Stimulated activated naive CD8-positive, alpha-beta T cell treated with anti-CD3 and anti-CD28 coated beads, Interleukin-15, Interleukin-2, amounts not matched to agents 100 U/mL and 50 U/mL, for 24 hours (primary cell): ENCODE results near the gene RABL6.
A peak's percentile ranks its signal among the peaks of the same experiment; 100 is the strongest.
"Not testable (repeated sequence)": the region's sequence is repeated elsewhere in the genome, so short reads cannot be mapped to it uniquely, and the experiment has no call there.

Experiments
- ATAC-seq: fragments of 150-1000 bp; cut with Tn5 transposase; one replicate; pipeline ENCODE4 v1.10.0; 2021
- DNase-seq: peaks from one replicate; pipeline ENCODE4 v3.0.0; 2021

Gene RABL6

GRCh38 chr9:136775191-136775590 is 32.6 kb upstream of the RABL6 start:
- DNase-seq (no peak), ATAC-seq (no peak)

DNA sequence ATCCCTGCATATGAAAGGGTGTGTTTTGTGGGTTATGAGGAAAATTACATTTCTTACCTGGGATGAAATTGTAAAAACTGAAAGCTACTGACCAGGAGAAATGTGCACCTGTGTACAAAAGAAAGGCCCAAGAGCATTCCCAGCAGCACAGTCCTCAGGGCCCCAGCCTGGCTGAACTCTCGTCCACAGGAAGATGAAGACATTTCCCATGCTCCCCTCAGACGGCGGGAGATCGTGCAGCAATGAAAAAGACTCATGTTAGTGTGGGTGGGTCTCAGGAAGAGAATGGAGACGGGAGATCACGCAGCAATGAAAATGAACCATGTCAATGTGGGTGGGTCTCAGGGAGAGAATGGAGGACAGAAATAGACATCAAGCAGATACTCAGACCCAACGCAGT is 30.8 kb upstream of the RABL6 start:
- ATAC-seq (no peak), DNase-seq (no peak)

DNA sequence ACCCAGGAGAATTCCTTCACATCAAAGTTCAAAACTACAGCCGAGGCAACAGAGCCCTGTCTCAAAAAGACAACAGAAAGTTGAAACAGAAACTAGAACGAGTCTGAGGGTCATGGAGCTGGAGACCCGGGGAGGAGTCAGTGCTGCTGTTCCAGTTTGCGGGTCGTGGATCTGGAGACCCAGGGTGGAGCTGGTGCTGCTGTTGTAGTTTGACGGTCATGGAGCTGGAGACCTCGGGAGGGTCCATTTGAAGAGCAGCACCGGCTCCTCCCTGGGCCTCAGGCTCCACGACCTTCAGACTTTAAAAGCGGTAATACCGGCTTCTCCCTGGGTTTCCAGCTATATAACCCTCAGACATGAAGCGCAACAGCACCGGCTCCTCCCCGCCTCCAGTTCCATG is 30.4 kb upstream of the RABL6 start:
- no peak for ATAC-seq
- DNase-seq: no peak

DNA sequence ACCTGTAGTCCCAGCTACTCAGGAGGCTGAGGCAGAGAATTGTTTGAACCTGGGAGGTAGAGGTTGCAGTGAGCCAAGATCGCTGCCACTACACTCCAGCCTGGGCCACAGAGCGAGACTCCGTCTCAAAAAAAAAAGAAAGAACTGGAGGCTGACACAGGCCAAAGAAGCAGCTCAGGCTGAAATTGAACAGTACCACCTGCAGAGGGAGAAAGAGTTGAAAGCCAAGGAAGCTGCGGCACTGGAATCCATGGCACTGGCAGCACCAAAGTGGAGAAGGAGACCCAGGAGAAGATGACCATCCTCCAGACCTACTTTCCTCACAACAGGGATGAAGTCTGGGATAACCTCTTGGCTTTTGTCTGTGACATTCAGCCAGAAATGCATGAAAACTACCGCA is 27.9 kb upstream of the RABL6 start:
- ATAC-seq: no peak
- DNase-seq: no peak

DNA sequence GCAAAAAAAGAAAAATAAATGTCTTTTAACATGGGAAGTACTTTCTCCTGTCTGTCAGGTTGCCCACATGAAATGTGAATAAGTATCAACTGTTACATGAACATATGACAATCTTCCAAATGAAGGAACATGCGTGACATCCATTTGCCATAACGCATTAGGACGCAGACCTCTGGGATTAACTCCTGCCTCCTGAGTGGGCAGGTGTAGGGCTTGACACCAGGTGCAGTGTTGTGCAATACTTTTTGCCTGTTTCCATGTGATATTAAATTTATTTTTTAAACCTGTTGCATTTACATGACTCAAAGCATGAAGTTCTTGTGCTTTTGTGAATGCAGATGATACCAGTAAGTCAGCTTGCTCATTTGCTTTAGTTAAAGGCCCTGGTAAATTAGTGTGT is 25.3 kb upstream of the RABL6 start:
- ATAC-seq: no peak
- no peak for DNase-seq

- no peak for DNase-seq
- ATAC-seq: no peak
Observed at GRCh38 chr9:136784249-136784996, 23.3 kb upstream of the RABL6 start.

DNA sequence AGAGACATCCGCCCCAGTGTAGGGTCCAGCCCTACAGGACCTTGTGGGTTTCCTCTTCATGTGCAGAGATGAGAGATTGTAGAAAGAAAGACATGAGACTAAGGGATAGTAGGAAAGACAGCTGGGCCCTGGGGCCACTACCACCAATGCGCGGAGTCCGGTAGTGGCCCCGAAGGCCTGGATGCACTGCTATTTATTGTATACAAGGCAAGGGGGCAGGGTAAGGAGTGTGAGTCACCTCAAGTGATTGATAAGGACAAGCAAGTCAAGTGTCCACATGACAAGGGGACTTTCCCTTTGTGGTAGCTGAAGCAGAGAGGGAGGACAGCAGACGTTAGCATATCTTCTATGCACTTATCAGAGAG is 22.8 kb upstream of the RABL6 start:
- peak; percentile 23 for ATAC-seq

GRCh38 chr9:136785565-136786355 is 22.0 kb upstream of the RABL6 start:
- DNase-seq, ATAC-seq: not testable (repeated sequence)

More for the DNA sequence above, 22.8 kb upstream of the RABL6 start:
- DNase-seq: no peak

GRCh38 chr9:136786451-136786850 is 21.3 kb upstream of the RABL6 start:
- DNase-seq (no peak), ATAC-seq (no peak)

- not testable (repeated sequence) for ATAC-seq, DNase-seq
Observed at GRCh38 chr9:136786983-136787382, 20.8 kb upstream of the RABL6 start.

DNA sequence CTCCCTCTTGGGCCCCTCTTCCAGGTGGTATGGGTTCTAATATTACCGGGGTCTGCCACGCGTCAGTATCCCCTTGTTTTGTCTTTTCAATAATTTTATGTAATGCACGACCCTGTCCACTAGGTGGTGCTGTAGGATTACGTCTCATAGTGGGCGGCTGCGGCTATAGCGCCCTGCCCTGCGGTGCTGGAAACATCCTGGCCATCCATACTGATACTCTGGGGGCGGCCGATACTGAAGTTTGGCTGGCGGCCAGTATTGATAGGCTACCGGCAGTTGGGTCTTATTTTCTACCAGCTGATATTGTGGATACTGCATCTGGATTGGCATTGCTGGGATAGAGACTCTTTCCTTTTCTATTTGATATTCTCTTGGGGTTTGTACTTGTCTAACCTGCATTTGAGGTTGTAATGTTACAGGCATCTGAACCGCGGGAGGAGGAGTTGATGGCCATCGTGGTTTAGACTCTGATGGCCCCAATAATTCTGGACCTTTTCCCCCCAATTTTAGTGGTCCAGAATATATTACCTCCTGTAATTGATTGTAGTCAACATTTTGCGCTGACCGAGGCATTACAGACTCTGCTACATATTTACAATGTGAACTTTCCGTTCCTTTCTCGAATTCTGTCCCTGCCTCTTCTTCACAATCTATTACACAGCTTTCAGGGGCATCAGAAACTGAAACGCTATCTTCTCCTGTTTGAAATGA is 19.9 kb upstream of the RABL6 start:
- peak; percentile 79 for DNase-seq
- no peak for ATAC-seq

DNA sequence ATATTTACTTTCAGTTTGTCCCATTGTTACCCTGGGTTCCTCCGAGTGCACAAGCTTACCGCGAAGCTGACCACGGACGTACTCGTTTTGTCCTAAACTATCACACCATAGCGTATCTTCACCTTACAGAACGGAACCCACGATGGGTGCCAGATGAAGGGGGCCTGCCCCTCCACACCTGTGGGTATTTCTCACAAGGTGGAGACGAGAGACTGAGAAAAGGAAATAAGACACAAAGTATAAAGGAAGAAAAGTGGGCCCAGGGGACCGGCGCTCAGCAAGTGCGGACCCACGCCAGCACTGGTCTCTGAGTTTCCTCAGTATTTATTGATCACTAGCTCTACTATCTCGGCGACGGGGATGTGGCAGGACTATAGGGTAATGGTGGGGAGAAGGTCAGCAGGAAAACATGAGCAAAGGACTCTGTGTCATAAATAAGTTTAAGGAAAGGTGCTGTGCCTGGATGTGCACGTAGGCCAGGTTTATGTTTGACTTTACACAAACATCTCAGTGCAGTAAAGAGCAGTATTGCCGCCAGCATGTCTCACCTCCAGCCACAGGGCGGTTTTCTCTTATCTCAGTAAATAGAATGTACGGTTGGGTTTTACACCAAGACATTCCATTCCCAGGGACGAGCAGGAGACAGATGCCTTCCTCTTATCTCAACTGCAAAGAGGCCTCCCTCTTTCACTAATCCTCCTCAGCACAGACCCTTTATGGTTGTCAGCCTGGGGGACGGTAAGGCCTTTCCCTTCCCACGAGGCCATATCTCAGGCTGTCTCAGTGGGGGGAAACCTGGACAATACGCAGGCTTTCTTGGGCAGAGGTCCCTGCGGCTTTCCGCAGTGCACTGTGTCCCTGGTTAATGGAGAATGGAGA is 18.9 kb upstream of the RABL6 start:
- not testable (repeated sequence) for DNase-seq

DNA sequence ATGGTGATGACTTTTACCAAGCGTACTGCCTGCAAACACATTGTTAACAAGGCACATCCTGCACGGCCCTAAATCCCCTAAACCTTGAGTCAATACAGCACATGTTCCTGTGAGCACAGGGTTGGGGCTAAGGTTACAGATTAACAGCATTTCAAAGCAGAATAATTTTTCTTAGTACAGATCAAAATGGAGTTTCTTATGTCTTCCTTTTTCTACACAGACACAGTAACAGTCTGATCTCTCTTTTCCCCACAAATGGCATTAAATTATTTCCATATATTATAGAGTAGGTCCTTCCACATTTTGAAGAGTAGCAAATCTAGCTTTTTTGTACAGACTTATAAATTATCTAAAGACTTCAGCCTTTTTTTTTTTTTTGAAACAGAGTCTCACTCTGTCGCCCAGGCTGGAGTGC is 18.2 kb upstream of the RABL6 start:
- no peak for ATAC-seq
- DNase-seq: no peak

More for the DNA sequence above, 18.9 kb upstream of the RABL6 start:
- not testable (repeated sequence) for ATAC-seq

DNA sequence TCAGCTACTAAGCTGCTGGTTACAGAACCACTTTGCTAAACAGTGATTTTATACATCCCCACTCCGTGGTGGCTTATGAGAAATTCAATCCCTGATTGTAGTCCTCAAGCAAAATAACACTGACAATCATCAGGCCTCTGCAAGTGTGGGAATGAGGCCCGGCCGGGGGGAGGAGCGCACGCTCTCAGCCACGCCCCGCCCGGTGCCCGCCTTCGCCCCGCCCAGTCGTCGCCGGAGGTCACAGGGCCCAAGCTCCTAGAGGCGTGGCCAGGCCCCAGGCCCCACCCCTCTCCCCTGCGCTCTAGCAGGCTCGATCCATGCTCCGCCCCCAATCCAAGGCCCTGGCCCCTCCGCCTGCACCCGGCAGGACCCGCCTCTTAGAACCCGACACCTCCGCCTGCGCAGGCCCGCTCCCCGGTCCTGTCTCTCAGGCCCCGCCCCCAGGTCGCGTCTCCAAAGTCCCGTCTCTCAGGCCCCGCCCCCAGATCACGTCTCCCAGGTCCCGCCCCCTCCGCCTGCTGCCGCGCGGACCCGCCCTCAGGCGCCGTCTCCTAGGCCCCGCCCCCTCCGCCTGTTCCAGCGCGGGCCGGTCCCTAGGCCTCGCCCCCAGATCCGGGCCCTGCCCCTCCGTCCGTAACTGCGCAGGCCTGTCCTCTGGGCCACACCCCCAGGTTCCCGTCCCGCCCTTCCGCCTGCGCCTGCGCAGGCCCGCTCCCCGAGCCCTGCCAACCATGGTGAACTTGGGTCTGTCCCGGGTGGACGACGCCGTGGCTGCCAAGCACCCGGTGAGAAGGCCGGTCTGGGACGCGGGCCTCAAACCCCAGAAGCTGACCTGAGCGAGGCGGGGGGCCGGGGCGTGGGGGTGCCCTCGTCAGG is 16.9 kb upstream of the RABL6 start, which contains the start of gene TMEM141:
TSS of gene TMEM141 (plus strand) at position 705 of the 876 bp plus-strand sequence. CDS start at position 732, 27 bp downstream.
- DNase-seq (peak; percentile 100), ATAC-seq (peak; percentile 95)

- peak; percentile 0 for ATAC-seq
- DNase-seq: peak; percentile 73
Observed at GRCh38 chr9:136791516-136792276, 16.1 kb upstream of the RABL6 start.

DNA sequence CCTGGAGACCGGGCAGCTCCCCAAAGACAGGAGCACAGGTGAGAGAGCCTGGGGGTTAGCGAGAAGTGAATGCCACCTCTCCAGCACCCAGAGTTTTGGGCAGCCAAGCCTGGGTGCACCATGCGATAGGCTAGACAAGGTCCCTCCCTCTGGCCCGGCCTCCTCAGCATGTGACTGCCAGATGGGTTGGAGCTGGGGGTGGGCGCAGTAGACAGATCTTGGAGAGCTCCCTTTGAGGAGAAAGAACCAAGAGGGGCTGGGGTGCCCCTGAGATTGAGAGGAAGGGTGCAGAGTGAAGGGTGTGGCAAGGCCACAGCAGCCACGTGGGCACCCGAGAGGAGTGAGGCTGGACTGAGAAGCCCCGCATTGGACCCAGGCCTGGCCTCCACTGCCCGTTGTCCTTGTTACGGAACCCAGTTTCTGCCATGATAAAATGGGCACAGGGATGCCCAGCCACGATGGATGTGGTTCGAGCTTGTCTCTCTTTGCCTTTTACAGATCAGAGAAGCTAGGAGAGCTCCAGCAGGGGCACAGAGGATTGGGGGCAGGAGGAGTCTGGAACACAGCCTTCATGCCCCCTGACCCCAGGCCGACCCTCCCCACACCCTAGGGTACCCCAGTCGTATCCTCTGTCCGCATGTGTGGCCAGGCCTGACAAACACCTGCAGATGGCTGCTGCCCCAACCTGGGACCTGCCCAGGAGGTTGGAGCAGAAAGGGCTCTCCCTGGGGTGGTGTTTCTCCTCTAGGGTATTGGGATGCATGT is 15.2 kb upstream of the RABL6 start:
- no peak for DNase-seq
- ATAC-seq: no peak

DNA sequence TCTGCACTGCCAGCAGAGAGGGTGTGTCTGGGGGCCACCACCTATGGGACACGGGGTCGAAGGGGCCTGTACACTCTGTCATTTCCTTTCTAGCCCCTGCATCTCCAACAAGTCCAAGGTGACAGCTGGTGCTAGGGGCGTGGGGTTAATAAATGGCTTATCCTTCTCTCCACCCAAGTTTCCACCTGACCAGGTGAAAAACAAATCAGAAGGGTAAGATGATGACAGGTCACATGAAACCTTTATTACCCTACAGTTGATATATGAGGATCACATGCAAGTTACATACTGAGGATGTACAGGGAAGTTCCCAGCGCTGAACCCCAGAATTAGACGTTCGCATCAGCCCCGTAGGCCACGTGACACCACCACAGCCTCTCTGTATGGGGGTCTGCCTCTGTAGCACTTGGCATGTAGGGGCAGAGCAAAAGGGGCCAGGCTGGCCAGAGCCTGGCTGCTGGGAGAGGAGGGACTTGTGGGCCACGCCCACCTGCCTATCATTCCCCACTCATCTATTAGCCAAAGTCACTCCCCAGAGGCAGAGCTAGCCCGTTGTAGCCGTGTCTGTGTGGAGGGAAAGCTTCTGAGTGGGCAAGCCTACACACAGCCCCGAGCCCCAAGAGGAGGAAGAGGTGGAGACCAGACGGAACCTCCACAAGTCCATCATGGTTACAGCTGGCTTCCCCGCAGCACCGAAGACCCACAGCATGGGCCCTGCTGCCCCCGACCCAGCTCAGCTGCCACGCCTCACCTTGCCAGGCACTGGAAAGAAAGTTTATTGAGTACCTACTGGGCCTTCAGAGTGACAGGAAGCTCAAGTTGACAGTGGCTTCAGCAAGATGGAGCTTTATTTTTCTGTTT is 14.4 kb upstream of the RABL6 start:
- ATAC-seq: no peak
- DNase-seq: no peak
